ENCODE results near the gene LGMN. TPM values are rescaled to one million over a fixed set of nuclear protein-coding genes. Genes with fewer than 3 reads are reported as not detected.

The LGMN gene
- total and polyA plus RNA-seq, 2 of the 13 experiments (the other 11 are each of a cell fraction or from before 2014, with no cell fraction given), result 28.9 to 76.4 TPM

GRCh38 chr14:92748259-92749016 is at the start of gene LGMN (continued):
- TF ChIP-seq ZBTB40 (IDR thresholded peaks at IDR 0.05), result no peak
- peak; percentile 87 for TF ChIP-seq ZBTB40 (CRISPR knock-in tag; IDR thresholded peaks at IDR 0.05)
- TF ChIP-seq PRMT3 (CRISPR knock-in tag; IDR thresholded peaks at IDR 0.05; ENCODE audit: borderline replicate concordance, low read depth), result 0 out of 2 replicates have a peak, but pooled peaks have one; percentile 18
- TF ChIP-seq ZMAT3 (CRISPR knock-in tag; conservative IDR thresholded peaks at IDR 0.05), result peak; percentile 55; the same call in 1 of the 2 replicates
- peak; percentile 80; the same call in 1 of the 2 replicates for TF ChIP-seq CCDC6 (CRISPR knock-in tag; IDR thresholded peaks at IDR 0.05)
- TF ChIP-seq NONO (IDR thresholded peaks at IDR 0.05), result no peak
- TF ChIP-seq NONO (CRISPR knock-in tag; conservative IDR thresholded peaks at IDR 0.05), result no peak; the same call in 1 of the 2 replicates
- no peak for TF ChIP-seq ONECUT2 (CRISPR knock-in tag; IDR thresholded peaks at IDR 0.05)
- no peak; the same call in 1 of the 2 replicates for TF ChIP-seq BORCS8-MEF2B (CRISPR knock-in tag; IDR thresholded peaks at IDR 0.05)
- TF ChIP-seq MED1 (CRISPR knock-in tag; IDR thresholded peaks at IDR 0.05), result peak; percentile 45; the same call in 1 of the 2 replicates
- 0 out of 2 replicates have a peak, but pooled peaks have one; percentile 82 for TF ChIP-seq ZNF34 (CRISPR knock-in tag; IDR thresholded peaks at IDR 0.05; ENCODE audit: borderline replicate concordance)
- TF ChIP-seq ZBTB25 (CRISPR knock-in tag; IDR thresholded peaks at IDR 0.05), result 0 out of 2 replicates have a peak, but pooled peaks have one; percentile 38
- TF ChIP-seq SP2 (CRISPR knock-in tag; IDR thresholded peaks at IDR 0.05), result peak; percentile 74
- TF ChIP-seq ZFYVE20 (CRISPR knock-in tag; IDR thresholded peaks at IDR 0.05; ENCODE audit: borderline replicate concordance, low read depth), result no peak
- peak; percentile 89 for TF ChIP-seq KMT2B (CRISPR knock-in tag; IDR thresholded peaks at IDR 0.05)
- no peak for TF ChIP-seq PREB (CRISPR knock-in tag; IDR thresholded peaks at IDR 0.05)
- TF ChIP-seq SIX4 (CRISPR knock-in tag; IDR thresholded peaks at IDR 0.05), result no peak
- TF ChIP-seq ZNF883 (CRISPR knock-in tag; IDR thresholded peaks at IDR 0.05; ENCODE audit: not compliant biosample characterization), result peak; percentile 97
- TF ChIP-seq ZBTB1 (CRISPR knock-in tag; IDR thresholded peaks at IDR 0.05; ENCODE audit: borderline replicate concordance), result no peak
